Measurements from ENCODE around the gene XIRP1.
A peak's percentile ranks its signal among the peaks of the same experiment; 100 is the strongest.

Gene XIRP1

DNA sequence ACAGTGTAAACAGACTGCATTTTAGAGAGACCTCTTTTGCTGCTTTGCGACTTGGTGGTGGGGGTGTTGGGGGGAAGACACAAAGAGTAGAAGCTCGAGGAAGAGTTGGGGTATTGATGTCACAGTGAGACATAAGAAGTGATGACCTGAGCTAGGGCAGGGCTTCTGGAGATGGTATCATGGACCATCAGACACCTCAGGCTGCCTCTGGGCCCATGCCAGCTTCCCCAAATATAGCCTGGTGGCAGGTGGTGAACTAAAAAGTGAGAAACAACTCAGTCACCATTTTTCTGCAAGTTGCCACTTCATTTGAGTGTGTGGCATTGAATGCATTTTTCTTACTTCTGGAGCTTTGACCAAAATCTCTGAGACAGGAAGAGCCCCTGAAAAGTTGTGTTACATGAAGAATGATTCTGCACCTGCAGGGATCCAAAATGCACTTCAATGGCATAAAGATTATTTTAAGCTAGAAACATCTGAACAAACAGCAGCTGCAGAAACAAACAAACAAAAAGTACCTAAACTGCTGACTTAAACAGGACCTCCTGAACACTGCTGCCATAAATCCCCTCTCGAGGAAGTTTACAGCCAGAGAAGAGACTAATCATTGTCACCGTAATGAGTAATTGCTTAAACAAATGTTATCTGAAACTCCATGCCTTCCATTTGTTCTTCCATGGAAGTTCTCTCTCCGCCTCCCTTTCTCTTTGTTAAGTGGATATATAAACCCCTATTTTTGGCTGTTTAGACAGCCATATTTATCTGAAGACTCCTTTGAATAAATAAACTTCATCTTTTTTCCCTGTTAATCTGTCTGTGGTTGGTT lies 15.2 kb upstream of the XIRP1 start:
- FAIRE-seq, result no peak

DNA sequence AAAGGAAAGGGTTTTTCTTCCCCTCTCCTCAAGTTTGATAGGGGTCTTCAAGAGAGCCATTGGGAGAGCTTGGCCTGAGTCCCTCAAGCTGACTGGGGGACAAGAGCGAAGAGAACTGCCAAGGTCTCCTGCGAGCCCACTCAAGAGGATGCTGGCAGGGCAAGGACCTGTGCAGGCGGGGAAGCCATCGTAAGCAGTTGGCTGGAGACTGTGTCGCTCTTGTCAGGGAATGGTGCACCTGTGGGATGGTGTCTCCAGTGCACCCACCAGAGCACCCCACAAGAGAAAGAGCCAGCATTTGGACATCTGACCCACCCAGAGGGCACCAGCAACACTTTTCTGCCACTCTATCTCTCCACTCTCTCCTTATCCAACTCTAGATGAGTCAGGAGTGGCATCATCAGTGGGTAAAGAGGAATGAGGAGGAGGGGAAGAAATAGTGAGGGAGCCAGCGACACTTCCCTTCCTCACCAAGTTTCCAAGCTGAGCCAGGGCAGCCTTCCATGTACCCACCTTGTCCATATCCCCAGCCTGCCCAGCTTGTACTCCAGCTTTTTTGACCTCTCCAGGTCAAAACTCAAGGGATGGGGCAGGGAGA lies 13.6 kb upstream of the XIRP1 start:
- FAIRE-seq, result no peak

DNA sequence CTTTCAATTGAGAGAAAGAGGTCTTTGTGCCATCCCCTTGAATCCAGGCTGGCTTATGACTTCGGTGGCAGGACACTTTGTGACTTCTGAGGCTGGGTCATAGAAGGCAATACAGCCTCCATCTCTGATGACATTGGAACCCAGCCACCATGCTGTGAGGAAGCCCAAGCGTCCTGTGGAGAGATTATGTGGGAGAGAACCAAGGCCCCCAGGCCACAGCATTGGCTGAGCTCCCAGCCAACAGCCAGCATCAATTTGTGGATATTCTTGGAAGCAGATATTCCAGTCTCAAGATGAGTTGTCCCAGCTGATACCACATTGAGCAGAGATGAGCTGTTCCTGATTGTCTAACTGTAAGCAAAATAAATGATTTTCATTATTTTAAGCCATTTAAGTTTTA lies 12.7 kb upstream of the XIRP1 start:
- FAIRE-seq, result no peak

DNA sequence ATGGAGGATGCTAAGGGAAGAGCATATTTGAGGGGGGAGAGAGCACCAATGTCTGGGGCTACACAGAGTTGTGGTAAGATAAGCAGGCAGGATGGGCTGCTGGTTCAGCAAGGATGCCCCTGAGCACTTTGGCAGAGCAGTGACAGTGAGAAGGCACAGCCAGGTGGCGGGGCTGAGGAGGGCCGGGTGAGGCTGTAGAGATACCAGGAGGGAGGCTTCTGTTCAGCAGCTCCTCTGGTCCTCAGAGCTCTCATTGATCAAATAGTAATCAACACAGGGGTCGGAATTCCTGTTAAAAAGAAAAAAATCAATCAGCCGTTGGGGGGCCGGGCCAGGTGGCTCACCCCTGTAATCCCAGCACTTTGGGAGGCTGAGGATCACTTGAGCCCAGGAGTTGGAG lies 11.5 kb upstream of the XIRP1 start:
- no peak for FAIRE-seq

DNA sequence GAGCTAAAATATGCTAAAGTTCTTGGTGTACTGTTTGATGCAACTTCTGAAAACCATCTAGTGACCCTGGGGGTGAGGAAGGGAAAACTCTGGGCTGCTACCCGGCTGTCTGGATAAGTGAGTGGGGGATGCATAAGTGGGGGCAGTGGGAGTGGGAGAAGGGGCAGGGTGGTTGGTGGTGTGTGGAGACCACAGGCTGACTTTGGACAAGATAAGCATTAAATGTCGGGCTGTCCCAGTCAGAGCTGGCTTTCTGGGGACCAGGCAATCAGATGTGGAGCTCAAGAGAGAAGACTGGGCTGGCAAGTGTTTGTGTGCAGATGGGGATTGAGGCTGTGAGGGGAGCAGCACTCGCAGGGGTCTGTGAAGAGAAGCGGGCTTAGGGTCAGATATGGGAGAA lies 11.0 kb upstream of the XIRP1 start:
- FAIRE-seq, result no peak

DNA sequence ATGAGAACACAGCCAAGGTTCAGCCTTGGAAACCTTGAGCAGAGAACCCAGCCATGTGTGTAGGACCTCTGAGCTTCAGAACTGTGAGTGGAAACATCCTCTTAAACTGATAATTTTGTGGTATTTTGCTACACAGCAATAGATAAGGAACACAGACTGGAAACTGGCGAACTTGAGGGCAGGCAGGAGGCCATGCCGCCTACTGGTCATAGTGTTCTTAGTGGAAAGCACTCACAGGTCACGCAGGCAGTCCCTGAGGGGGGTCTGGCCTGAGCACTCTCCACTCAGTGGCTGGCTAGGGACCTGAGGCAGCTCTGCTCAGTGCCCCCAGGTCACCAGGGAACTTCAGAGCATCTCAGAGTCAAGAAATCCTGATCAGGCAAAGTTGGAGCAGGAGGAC lies 9.7 kb upstream of the XIRP1 start:
- FAIRE-seq, result no peak

DNA sequence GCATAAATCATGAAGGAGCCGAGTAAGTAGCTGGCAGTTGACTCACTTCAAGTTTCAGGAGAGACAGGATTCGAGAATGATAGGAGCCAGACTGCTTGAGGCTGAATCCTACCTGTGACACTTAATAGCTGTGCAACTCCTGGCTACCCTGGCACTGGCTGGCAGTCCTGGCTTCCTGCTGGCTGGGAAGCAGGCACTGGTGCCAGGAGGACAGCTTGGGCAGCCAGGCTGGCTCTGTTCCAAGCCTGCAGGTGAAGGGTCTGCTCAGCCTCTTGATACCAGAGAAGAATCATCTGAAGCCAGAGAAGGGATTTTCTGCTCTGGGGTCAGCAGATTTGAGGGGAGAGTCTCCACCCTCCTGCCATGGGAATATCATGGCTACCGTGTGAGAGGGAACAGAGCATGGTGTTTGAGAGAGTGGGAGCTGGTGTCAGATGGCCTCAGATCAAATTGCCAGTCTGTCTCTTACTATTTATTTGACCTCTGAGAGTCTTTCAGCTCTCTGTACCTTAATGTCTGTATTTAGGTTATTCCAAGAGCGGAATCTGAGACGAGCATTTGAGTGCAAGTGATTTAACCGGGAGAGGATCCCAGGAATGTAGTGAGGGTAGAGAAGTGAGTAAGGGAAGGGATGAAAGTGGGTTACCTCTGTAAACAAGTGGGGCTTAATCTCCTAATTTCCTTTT lies 4.4 kb upstream of the XIRP1 start:
- no peak for FAIRE-seq

DNA sequence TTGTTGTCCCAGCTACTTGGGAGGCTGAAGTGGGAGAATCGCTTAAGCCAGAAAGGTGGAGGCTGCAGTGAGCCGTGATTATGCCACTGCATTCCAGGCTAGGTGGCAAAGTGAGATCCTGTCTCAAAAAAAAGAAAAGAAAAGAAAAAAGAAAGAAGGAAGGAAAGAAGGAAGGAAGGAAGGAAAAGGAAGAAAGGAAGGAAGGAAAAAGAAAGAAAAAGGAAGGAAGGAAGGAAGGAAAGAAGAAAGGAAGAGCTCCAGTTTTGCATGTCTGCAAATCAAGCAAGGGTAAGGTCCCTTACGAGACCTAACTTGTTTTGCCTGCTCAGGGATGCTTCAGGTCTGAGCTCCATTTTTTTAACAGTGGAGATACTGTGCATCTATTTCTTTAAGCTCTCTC lies 3.6 kb upstream of the XIRP1 start:
- FAIRE-seq, result no peak

DNA sequence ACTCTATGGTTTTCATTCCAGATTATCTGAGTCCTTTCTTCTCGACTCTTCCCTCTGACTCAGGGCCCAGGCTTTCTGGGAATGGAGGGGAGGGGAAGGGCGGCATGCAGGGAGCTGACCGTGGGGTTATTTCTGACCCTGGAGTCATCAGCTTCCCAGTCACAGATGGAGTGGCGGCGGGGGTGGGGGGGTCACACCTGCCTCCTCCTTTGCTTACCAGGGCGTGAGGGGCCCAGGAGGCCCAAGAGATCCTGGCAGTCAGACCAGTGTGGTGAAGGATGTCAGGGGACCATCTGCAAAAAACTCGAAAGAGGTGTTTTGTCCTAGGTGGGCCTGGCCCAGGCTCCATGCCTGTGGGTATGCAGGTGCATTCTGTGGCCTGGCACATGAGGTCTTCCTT lies 996 bp upstream of the XIRP1 start:
- no peak for FAIRE-seq

DNA sequence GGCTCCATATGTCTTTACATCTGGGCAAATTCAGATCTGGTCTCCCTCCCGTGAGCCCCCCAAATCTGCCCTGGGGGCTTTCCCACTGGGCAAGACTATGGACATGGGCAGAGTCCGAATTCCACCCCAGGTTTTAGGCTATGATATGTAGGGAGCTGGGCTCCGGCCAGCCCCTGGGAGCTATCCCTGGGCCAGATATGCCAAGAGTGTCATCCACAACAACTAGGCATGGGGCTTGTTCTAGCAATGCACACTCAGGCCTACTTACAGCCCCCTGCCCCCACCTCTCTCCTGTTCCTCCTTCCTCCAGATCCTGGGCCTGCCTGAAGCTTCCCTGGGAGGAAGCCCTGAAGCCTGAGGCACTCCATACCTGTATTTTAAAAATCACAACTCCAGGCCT lies 622 bp downstream of the XIRP1 start:
- no peak for FAIRE-seq

DNA sequence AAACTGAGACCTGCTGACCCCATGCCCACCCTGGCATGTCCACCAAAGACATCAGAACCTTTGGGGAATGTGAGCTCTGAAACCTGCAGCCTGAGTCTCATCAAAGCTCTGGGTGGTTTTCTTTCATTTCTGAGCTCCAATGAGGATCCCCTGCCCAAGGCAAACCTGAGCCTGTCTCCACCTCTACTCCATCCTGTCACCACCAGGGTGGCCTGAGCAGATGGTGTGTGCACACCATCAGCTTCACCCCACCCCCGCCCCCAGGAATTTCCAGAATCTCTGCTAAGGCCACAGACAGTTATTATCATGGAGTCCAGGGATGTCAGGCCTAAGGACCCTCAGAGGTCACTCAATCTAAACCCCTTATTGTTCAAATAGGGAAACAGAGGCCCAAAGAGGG lies 1.3 kb downstream of the XIRP1 start:
- no peak for FAIRE-seq

DNA sequence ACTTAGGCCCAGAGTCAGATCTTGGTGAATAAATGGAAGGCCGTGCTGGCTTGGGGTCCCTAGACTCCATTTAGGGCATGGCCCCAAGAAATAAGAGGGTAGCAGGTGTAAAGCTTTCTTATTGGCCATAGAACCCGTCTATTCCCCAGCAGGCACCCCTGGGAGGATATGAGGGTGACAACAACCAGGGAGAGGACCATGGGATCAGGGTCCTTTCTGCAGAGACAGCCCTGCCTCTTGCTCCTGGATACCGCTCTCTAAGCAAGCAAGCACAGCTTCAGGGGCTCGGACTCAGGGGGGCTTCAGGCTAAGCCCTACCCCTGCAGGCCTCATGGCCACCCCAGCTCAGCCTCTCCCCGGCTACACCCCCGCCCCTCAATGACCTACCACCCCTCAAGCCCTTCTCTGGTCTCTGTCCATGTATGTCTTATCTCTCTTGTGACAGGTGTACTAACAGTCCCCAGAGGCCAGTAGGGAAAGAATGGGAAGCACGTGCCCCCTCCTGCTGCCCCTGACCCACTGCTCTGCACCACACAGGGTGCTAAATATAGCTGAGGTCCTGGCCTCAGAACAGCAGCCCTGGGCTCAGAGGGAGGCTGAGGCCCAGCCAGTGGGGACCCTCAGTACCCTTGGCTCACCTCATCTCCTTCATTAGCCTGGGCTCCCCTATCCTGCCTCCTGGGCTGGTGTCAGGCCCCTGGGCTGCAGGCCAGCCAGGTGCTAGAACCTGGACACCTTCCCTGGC lies 1.9 kb downstream of the XIRP1 start:
- FAIRE-seq, result no peak

DNA sequence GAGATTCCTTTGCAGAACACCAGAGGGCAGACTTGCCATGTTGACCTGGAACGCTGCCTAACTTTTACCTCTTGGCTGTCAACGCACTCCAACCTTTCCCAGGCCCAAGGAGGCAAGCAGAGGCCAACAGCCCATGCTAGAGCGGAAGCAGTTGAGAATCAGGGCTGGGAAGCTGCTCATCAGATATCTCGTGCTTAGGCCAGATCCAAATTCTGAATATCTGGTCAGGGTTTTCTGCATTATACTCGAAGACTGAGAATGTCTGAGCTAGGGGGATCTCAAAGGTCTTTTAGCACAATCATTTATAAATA lies 2.5 kb downstream of the XIRP1 start:
- FAIRE-seq, result peak; percentile 79

DNA sequence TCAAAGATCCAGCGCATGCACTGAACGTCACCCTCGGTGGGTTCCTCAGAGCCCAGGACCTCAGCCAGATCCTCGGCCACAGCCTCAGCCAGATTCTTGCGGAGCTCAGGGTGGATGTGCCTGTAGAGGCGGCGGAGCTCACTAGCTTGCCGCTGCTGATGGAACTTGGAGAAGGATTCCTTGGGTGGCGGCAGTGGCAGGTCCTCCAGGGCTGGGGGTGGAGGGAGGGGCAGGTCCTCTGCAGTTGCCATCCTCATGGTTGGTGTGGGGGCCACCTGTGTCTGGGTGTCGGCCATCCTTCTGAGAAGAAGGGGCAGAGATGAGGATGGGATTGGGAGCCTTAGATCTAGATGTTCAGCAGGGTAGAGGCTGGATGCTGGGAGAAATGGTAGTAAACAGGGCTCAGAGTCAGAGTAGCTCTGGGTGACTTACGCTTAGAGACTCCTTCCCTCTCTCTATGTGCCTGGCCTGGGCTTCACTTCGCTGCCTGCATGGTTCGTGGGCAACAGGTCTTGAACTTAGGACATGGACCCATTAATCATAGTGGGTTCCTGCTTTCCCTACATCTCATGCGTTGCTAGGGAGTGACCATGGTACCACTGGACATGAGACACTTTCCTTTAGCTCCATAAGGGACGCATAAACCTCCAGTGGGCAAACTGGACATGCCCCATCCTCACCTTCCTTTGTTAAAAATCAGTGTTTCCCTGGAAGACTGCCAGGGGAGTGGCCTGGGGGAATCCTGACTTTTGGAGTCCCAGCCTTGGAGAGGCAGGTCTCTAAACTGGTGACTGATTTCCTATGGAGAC lies 3.0 kb downstream of the XIRP1 start:
- FAIRE-seq, result no peak

DNA sequence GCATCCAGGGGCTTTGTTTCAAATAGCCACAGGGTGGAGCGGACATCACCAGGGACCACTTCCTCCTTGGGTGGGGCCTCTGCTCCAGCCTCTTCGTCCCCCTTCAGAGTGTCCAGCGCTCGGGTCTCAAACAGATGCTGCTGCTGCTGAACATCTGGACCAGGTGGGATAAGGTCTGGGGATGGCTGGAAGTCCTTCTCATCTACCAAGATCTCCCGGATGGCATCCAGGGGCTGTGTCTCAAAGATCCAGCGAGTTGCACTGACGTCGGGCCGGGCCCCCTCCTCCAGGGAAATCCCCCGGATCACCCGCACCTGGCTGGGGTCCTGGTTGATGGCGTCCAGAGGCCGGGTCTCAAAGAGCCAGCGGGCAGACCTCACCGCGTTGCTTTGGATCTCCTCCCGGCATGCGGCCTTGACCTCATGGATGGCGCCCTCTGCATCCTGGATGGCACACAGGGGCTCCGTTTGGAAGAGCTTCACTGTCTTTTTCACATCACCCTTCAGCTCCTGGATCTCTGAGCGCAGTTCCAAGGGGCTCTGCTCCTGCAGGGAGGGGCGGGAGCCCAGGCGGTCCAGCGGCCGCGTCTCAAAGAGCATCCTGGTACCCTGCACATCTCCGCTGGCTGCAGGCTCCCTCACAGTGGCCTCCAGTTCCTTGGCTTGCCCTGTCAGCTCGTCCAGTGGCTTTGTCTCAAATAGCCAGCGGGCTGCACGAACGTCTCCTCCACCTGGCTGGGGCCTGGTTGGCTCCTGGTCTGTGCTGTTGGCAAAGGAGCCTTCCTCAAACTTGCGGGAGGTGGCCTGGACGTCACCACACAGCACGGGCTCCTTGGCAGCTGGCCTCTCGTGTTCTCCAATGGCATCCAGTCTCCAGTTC lies 3.9 kb downstream of the XIRP1 start:
- no peak for FAIRE-seq

DNA sequence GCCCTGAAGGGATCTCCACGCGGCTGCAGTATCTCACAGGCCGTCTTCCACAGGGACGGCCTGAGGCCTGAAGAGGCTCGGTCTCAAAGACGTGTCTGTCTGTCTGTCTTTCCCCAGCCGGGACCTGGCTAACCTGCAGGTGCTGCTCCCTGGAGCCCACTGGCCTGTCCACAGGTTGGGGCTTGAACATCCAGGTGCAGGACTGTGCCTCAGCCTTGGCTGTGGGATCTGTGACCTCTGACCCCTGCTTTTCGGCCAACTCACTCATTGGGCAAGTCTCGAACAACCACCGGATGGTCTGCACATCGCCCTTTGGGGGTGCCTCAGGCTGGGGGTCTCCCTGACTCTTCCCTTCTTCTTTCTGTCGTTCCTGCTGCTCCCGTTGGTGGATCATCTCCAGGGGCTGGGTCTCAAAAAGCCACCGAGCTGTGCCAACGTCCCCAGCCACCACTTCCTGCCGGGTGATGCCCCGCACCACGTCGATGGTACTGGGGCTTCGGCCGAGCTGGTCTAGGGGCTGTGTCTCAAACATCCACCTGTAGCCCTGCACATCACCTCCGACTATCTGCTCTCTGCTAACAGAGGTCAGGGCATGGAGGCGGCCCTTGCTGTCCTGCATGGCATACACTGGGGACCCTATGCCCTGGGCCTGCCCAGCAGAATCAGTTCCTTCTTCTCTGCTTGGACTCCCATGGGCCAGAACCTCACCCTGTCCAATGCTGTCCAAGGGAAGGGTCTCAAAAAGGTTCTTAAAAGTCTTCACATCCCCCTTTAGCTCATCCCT lies 4.8 kb downstream of the XIRP1 start:
- no peak for FAIRE-seq

DNA sequence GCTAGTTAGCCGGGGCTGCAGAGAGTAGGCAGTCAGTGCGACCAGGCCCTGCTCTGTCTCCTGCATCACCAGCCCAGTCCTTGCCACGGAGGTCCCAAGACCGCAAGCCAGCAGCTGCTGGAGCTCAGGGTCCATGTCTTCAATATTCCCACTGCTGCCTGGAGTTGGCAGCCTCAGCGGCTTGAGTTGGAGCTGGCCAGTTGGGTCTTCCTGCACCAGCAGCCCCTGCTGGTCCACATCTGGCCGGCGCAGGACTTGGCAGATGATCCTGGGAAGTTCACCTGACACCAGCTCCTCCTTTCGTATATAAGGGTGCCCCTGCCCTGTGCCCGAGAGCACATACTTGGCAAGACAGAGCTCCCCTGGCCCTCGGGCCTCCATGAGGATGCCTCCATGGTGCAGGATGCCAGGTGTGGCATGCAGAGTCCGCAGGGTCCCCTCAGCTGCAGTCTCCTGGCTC lies 5.7 kb downstream of the XIRP1 start:
- FAIRE-seq, result no peak

DNA sequence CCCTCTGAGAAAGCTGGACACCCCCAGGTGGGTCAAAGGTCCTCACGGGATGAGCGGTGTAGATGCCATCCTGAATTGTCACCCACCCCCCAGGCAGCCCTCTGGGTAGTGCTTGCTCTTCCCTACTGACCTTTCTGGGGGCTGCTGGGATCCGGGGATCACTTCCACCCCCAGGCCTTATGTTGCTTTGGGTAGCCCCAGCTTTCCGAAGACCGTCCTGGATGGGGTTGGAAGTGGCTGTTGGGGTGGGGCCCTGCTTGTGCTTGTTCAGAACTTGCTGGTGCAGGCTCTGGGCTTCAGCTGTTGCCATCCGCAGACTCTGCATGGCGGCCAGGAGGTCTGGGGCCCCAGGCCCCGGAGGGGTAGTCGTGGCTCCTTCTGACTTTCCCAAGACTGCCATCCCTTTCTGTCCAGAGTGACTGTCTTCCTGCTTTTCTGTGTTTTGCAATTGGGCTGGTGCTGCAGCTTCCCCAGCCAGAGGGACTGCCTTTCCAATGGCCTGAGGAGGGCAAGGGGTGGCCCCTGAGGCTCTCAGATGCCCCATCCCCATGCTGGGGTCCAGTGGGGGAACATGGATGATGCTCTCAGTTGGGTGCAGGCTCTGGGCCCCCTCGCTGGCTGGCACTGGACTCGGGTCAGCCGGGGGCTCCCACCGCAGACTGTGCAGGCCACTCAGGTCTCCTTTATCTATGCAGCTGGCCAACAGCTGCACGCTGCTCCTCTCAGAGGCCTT lies 6.3 kb downstream of the XIRP1 start:
- no peak for FAIRE-seq

DNA sequence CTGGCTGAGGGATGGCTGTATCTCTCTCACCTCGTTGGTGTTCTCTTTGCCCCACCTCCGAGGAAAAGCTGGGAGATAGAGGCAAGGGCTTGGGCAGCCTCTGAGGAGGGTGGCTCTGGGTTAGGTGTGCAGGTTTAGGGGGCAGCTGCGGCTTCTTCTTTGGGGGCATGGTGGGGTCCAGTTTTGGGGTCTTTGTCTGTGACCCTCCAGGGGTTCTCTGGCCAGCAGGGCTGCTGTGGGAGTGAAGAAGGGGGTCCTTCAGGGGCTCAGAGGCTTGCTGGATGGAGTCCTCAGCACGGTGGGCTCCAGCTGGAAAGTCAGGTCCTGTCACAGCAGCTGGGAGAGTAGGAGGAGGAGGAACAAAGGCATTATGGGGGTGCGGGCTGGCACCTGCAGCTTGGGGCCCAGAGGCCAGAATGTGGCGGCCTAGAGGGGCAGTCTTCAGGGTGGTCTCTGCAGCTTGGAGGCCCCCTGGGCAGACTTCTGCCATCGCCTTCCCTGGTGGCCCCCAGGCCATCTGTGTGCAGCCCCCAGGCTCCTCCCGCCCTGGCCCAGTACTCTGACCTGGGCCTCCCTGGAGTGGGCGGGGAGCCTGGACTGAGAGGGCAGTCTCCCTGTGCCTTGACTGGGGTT lies 7.0 kb downstream of the XIRP1 start:
- FAIRE-seq, result no peak

DNA sequence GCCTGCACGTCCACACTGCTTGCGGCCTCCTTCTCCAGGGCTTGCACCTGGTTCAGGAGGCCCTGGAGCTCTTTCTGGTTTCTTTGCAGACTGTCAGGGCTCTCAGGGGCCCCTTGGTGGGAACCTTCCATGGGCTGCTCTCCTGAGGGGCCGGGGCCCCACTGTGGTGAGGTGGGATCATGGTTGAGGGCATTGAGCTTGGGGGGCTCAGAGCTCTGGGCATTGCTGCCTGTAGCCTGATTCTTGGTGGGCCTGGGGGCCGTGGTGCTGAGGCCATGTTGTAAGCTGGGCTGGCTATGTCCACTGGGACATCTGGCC lies 7.5 kb downstream of the XIRP1 start:
- no peak for FAIRE-seq
